AG09319 (cell line): ENCODE data around the gene PPY.
A peak's percentile ranks its signal among the peaks of the same experiment; 100 is the strongest.

Experiments
- DNase-seq: peaks from one replicate; pipeline ENCODE4 v3.0.0-alpha.2; 2010; ENCODE audit warnings: low read depth; ENCODE audit errors: extremely low read depth
- TF ChIP-seq, protein P1 (sequence below): IDR thresholded peaks from 2 replicates; pipeline ENCODE4 v1.5.1; 2011; ENCODE audit warnings: low read depth, mild to moderate bottlenecking, inconsistent platforms, low read length, moderate library complexity

The PPY gene

DNA sequence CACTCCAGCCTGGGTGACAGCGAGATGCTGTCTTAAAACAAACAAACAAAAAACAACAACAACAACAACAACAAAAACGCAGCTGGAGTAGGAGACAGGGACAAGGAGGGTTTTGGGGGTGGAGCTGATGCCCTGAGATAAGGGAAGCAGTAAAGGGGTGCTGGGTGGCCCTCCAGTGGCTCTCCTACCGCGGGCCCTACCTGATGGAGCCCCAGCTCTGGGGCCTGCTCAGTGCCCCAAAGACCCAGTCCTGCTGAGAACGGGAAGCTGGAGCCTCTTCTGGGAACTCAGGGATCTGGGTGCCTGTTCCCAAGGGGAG is 40.9 kb upstream of the PPY start:
- DNase-seq, result no peak
- TF ChIP-seq, protein P1, sequence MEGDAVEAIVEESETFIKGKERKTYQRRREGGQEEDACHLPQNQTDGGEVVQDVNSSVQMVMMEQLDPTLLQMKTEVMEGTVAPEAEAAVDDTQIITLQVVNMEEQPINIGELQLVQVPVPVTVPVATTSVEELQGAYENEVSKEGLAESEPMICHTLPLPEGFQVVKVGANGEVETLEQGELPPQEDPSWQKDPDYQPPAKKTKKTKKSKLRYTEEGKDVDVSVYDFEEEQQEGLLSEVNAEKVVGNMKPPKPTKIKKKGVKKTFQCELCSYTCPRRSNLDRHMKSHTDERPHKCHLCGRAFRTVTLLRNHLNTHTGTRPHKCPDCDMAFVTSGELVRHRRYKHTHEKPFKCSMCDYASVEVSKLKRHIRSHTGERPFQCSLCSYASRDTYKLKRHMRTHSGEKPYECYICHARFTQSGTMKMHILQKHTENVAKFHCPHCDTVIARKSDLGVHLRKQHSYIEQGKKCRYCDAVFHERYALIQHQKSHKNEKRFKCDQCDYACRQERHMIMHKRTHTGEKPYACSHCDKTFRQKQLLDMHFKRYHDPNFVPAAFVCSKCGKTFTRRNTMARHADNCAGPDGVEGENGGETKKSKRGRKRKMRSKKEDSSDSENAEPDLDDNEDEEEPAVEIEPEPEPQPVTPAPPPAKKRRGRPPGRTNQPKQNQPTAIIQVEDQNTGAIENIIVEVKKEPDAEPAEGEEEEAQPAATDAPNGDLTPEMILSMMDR, result no peak

DNA sequence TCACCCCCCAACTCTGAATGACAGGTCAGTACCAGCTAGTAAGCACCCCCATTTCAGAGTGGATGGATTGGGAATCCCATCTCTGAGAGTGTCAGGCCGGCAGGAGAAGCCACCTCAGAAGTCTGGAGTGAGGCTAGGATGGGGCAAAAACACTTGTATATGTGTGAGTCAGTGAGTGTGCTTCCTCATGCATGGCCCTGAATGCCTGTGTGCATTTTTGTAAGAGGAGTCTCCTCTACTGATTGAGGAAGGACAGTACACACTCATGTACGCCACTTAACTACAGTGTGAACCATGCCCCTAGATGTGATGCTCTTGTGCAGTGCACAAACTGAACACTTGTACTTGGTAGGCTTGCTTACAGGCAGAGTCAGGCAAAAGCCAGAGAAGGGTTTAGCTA is 39.9 kb upstream of the PPY start:
- TF ChIP-seq, protein P1, result no peak
- no peak for DNase-seq

DNA sequence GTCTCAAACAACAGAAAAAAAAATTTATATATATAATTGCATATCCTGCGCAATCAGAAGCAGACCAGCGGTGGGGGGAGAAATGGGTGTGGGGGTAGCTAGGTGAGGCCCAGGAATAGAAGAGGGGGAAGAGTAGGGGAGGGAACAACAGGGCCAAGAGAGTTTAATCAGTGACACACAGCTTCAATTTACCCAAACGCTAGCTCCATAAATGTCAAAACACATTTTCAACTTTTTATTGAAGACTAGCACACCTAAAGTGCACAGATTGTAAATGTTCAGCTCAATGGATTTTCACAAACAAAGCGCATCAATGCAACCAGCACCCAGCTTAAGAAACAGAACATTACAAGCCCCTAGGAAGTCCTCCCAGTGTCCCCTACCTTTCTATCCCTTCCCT is 37.4 kb upstream of the PPY start:
- no peak for DNase-seq

DNA sequence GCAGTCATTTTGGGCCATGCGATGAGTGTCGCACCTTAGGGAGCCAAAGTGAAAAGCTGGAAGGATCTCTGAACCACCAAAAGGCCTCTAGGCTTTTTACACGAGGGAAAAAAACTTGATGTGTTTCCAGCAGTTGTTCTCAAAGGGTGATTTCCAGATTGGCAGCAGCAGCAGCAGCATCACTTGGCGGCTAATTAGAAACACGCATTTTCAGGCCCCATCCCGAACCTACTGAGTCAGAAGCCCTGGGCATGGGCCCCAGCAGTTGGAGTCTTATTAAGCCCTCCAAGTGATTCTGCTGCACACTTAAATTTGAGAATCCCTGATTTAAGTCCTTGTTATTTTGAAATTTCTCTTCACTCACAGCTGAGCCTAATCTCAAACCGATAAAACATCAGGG is 36.7 kb upstream of the PPY start:
- peak; percentile 20 for DNase-seq

More for the DNA sequence above, 37.4 kb upstream of the PPY start:
- TF ChIP-seq, protein P1, result no peak

DNA sequence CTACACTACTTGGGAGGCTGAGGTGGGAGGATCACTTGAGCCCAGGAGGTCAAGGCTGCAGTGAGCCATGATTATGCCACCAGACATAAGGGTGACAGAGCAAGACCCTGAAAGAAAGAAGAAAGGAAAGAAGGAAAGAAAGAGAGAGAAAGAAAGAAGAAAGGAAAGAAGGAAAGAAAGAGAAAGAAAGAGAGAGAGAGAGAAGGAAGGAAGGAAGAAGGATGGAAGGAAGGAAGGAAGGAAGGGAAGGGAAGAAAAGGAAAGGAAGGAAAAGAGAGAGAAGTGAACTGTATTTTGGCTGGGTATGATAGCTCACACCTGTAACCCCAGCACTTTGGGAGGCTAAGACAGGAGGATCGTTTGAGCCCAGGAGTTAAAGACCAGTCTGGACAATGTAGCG is 35.8 kb upstream of the PPY start:
- TF ChIP-seq, protein P1, result no peak
- no peak for DNase-seq

More for the DNA sequence above, 36.7 kb upstream of the PPY start:
- TF ChIP-seq, protein P1, result no peak

DNA sequence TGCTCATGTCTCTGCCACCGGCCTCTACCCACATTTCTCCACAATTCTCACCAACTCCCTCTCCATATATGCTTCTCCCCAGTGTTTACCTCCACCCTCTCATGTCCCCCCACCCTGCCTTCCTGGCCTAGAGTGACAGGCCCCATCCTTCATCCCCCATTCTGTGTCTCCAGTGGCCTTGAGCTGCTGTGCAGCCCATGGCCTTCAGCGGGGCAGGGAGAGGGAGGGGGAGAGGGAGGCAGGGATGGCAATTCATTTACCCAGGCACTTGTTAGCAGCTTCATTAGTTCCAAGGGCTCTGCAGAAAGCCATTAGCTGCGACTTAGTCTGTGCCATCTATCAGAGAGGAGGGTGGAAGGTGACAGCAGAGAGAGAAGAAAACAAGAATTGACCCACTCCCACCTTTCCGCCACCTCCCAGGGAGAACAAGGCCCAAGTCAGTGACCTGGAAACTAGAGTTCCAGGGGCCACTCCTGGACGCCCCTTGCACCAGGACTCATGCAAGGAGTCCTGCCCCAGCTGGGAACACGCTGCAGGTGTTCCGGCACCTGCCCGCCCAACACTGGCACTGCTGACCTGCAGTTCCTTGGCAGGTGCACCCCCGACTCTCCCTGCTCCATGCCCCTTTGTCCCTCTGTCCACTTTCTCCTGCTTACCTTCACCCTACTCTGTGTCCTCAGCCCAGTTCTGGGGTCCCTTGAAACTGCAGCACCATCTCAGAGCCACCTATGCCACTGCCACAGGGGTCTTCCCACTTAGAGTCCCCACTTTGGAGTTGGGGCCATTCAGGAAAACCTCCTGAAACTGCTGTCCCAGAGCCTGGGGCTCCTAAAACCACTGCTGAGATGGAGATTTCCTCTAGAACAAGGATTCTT is 34.9 kb upstream of the PPY start:
- DNase-seq, result no peak
- TF ChIP-seq, protein P1, result no peak

DNA sequence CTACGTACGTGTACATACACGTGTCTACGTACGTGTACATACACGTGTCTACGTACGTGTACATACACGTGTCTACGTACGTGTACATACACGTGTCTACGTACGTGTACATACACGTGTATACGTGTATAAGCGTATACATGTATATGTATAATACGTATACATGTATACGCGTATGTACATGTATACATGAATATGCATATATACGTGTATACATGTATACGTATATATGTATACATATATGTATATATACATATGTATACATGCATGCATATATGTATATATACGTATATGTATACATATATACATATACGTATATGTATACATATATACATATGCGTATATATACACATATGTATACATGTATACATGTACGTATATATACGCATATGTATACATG is 33.6 kb upstream of the PPY start:
- TF ChIP-seq, protein P1, result no peak
- no peak for DNase-seq
